Kidney (tissue), 14 donors: ENCODE data around the gene COL9A2. TPM values are rescaled to one million over a fixed set of nuclear protein-coding genes. Genes with fewer than 3 reads are reported as not detected.

ENCODE experiments used
- DNase-seq, 5 donors: peaks; one replicate each; pipeline ENCODE4 v3.0.0-alpha.2; 2013 to 2020
- FAIRE-seq: peaks from 2 replicates; lab custom pipeline; 2012; peaks lifted over from hg19 to GRCh38; lab: Jason Lieb, UNC
- H3K27ac ChIP-seq, 2 donors: one replicate each; pipeline ENCODE4 v1.7.0; 2013; ENCODE audit warnings: low read depth in 2 of 2, low read length in 2 of 2, inconsistent platforms in 1 of 2
- H3K27me3 ChIP-seq: one replicate; pipeline ENCODE4 v1.7.1; 2013; ENCODE audit warnings: low read length, inconsistent platforms; ENCODE audit not compliant: control insufficient read depth, insufficient read depth
- H3K36me3 ChIP-seq, 3 donors: one replicate each; pipeline versions ENCODE4 v1.7.0 to v1.7.1; 2013; ENCODE audit warnings: low read length in 3 of 3, control low read depth in 1 of 3, inconsistent platforms in 1 of 3; ENCODE audit not compliant: insufficient read depth in 3 of 3, control insufficient read depth in 2 of 3
- H3K4me1 ChIP-seq, 3 donors: one replicate each; pipeline versions ENCODE4 v1.7.0 to v1.7.1; 2013; ENCODE audit warnings: low read length in 3 of 3, inconsistent platforms in 1 of 3, low read depth in 1 of 3; ENCODE audit not compliant: control insufficient read depth in 2 of 3, insufficient read depth in 2 of 3
- H3K4me3 ChIP-seq, 3 donors: one replicate each; pipeline versions ENCODE4 v1.7.0 to v1.8.1; 2013; ENCODE audit warnings: low read length in 3 of 3, control low read depth in 1 of 3, inconsistent platforms in 1 of 3
- H3K9ac ChIP-seq, 3 donors: one replicate each; pipeline versions ENCODE4 v1.7.0 to v1.7.1; 2013; ENCODE audit warnings: low read length in 3 of 3, control low read depth in 1 of 3, inconsistent platforms in 1 of 3
- H3K9me3 ChIP-seq, 3 donors: one replicate each; pipeline versions ENCODE4 v1.7.0 to v1.7.1; 2013; ENCODE audit warnings: low read length in 3 of 3, control low read depth in 1 of 3, inconsistent platforms in 1 of 3; ENCODE audit not compliant: control insufficient read depth in 2 of 3, insufficient read depth in 1 of 3
- CTCF ChIP-seq: IDR thresholded peaks from 3 replicates; pipeline ENCODE4 v1.5.1; 2012; ENCODE audit warnings: mild to moderate bottlenecking, moderate library complexity, borderline replicate concordance; ENCODE audit not compliant: insufficient read depth; ENCODE audit errors: extremely low read depth
- intact Hi-C: fragments of 100-400 bp; cut with DNase I; formaldehyde crosslinking; loops from one replicate; pipeline ENCODE4 v1.11.1; 2022
- polyA plus RNA-seq: library from polyadenylated mRNA; stranded (reverse); fragments of 350-450 nt; fragmentation: Illumina TruSeq; extraction: RNeasy Lipid Tissue Mini Kit (QIAGEN cat#74804); gene quantifications from one replicate; pipeline ENCODE4 v1.2.3, GENCODE V29; 2014; ENCODE audit warnings: low read depth, low replicate concordance; ENCODE audit not compliant: insufficient read depth
- total RNA-seq: library from RNA; stranded (reverse); fragmentation: NEBNext Ultra II Directional; extraction: Animal tissue kit (Norgen Biotek cat#: 25700); gene quantifications from one replicate; pipeline ENCODE4 v1.2.1, GENCODE V29; 2021
- donor health status: control.
- donor health status: control.
- donor health status: control.
- donor health status: control.
- donor health status: control.
- donor health status: DM: yes; HTN: yes; CAD: no.
- donor health status: Normal renal cell carcinoma (clear cell type).

Gene COL9A2
- total and polyA plus RNA-seq, 2 donors from 2014 or later: 13.8 to 16.6 TPM

GRCh38 chr1:40362199-40362598, 45.1 kb upstream of the COL9A2 start:
- H3K9ac ChIP-seq: no peak overlapping the region
- no peaks in the 10 kb centered on the region for H3K36me3 ChIP-seq
- H3K27me3 ChIP-seq: no peaks in the 10 kb centered on the region
- no peak overlapping the region for H3K27ac ChIP-seq
- H3K4me3 ChIP-seq: no peak overlapping the region
- H3K9me3 ChIP-seq: peaks cover 0 to 3% (median 0%) of the 10 kb centered on the region in 3 donors
- DNase-seq: no peak
- intact Hi-C loops: no loop called here
- H3K4me1 ChIP-seq: no peaks in the 10 kb centered on the region
- TF ChIP-seq CTCF: no peak
- no peak for FAIRE-seq

- FAIRE-seq (no peak), DNase-seq (no peak)
- Histone ChIP-seq H3K9me3 (peaks cover 0 to 3% (median 0%) of the 10 kb centered on the region in 3 donors), H3K36me3 (no peaks in the 10 kb centered on the region), H3K4me3 (no peak overlapping the region), H3K9ac (no peak overlapping the region), H3K4me1 (no peaks in the 10 kb centered on the region), H3K27ac (no peak overlapping the region), H3K27me3 (no peaks in the 10 kb centered on the region)
- intact Hi-C loops: no loop called here
- no peak for TF ChIP-seq CTCF
Measured at GRCh38 chr1:40361637-40362036, 44.6 kb upstream of the COL9A2 start.

GRCh38 chr1:40361201-40361600, 44.1 kb upstream of the COL9A2 start:
- H3K4me1 ChIP-seq: no peaks in the 10 kb centered on the region

More at GRCh38 chr1:40361201-40361600, 44.1 kb upstream of the COL9A2 start:
- no peak for TF ChIP-seq CTCF
- FAIRE-seq (no peak), DNase-seq (no peak)
- H3K9me3 ChIP-seq: peaks cover 0 to 3% (median 0%) of the 10 kb centered on the region in 3 donors
- no peaks in the 10 kb centered on the region for H3K36me3 ChIP-seq
- H3K9ac ChIP-seq: no peak overlapping the region
- no peaks in the 10 kb centered on the region for H3K27me3 ChIP-seq
- H3K4me3 ChIP-seq: no peak overlapping the region
- intact Hi-C loops: no loop called here
- H3K27ac ChIP-seq: no peak overlapping the region
